Esophagus muscularis mucosa (tissue), 4 donors: ENCODE measurements around the gene DLG4. TPM values are rescaled to one million over a fixed set of nuclear protein-coding genes. Genes with fewer than 3 reads are reported as not detected.

ENCODE experiments used
- DNase-seq: peaks from one replicate; pipeline ENCODE4 v3.0.0-alpha.2; 2017; ENCODE audit errors: extremely low spot score
- H3K27ac ChIP-seq, 4 donors: fragments of 200-600 bp; sonication (generic); replicated peaks in 1 of 4; 1 replicate in 3 of 4; 2 replicates in 1 of 4; pipeline ENCODE4 v1.5.1; 2016 to 2019; ENCODE audit warnings: mild to moderate bottlenecking in 1 of 4
- H3K27me3 ChIP-seq, 4 donors: fragments of 200-600 bp; sonication (generic); one replicate each; pipeline versions ENCODE4 v1.5.1 to v1.6.0; 2016 to 2019
- H3K36me3 ChIP-seq, 4 donors: fragments of 200-600 bp; sonication (generic); one replicate each; pipeline ENCODE4 v1.5.1; 2016 to 2019
- H3K4me1 ChIP-seq, 4 donors: fragments of 200-600 bp; sonication (generic); one replicate each; pipeline ENCODE4 v1.5.1; 2016 to 2019
- H3K4me3 ChIP-seq, 4 donors: fragments of 200-600 bp; sonication (generic); 1 replicate in 2 of 4; 2 replicates in 2 of 4; pipeline ENCODE4 v1.5.1; 2016 to 2019; ENCODE audit warnings: mild to moderate bottlenecking in 4 of 4, moderate library complexity in 1 of 4
- H3K9me3 ChIP-seq, 4 donors: fragments of 200-600 bp; sonication (generic); 1 replicate in 3 of 4; 2 replicates in 1 of 4; pipeline ENCODE4 v1.5.1; 2016 to 2019
- EP300 ChIP-seq: sonication (generic); formaldehyde crosslinking; IDR thresholded peaks from one replicate; pipeline ENCODE4 v1.6.1; 2017; ENCODE audit warnings: antibody characterized with exemption
- POLR2A ChIP-seq: fragments of 450-650 bp; IDR thresholded peaks from one replicate; pipeline ENCODE4 v1.6.1; 2017; ENCODE audit warnings: antibody characterized with exemption, moderate library complexity, mild to moderate bottlenecking, low read depth
- POLR2AphosphoS5 ChIP-seq, 2 donors: sonication (generic); formaldehyde crosslinking; IDR thresholded peaks; one replicate each; pipeline ENCODE4 v1.6.1; 2017; ENCODE audit warnings: antibody characterized with exemption in 2 of 2
- WGBS: methylation state at CpG from one replicate; pipeline ENCODE4 v1.1.5; 2018; 5-methylcytosine and 5-hydroxymethylcytosine counted together
- intact Hi-C: fragments of 100-400 bp; cut with DNase I; formaldehyde crosslinking; loops from one replicate; pipeline ENCODE4 v1.15.1; 2023
- total RNA-seq, 4 donors: library from RNA; depleted of rRNA; stranded (reverse); fragments of >200 nt; gene quantifications; one replicate each; pipeline versions ENCODE4 v1.1.0 to v1.2.1, GENCODE V29; 2016
- TF ChIP-seq, protein P1 (sequence below), 3 experiments: fragments of 200-600 bp in 2 of 3; fragments of 450-650 bp in 1 of 3; sonication (generic) in 2 of 3; IDR thresholded peaks; one replicate each; pipeline ENCODE4 v1.5.1; 2017 to 2019; ENCODE audit warnings: antibody characterized with exemption in 3 of 3, mild to moderate bottlenecking in 2 of 3, moderate library complexity in 1 of 3

DLG4 gene
- total RNA-seq, 4 donors from 2014 or later = 12.3 to 21.4 (median 16.5) TPM

- peaks cover 38 to 52% (median 51%) of the 10 kb centered on the region in 4 donors for H3K36me3 ChIP-seq
- WGBS = 94% methylated on average over 6 of the region's 6 CpGs
- intact Hi-C loops = loop anchor here (10.0 kb wide), 1 partner anchor 295 kb away; the partner anchor contains the start of gene TNFSF13
These were observed 39.9 kb upstream of the DLG4 start for GRCh38 chr17:7259555-7259889.

DNA sequence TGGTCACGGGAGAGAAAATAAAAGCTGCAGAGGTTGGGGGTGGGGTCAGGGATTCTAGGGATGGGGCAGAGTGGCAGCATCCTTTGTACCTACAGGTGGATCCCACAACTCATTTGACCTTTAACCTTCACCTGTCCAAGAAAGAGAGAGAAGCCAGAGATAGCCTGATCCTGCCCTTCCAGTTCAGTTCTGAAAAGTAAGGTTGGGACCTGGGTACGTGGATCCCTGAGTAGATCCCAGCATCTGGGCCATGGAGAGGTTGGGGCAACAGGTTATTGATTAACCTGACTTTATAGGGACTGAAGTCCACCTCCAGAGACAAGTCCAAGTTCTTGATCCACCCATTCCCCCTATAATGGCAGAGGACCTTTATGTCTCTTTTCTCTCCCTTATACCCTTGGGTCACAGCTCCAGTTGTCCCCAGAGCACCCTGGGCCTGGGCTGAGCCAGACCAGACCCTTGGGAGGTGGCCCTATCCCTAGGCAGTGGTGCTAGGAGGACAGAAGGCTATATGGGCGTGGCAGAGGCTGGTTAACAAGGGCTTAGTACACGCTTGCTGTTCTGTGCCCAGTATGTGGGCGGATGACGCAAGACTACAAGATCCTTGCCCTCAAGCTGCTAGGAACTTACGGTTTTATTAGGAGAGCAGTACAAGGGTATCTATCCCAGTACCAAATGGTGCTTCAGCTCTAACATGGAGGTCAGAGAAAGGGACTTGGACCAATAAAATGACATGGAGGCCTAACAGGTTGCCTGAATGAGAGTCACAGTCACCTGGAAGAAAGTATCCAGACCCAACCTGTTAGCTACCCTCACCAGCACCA lies 39.3 kb upstream of the DLG4 start:
- Histone ChIP-seq H3K4me3 (no peak overlapping the region), H3K4me1 (peaks cover 25 to 40% (median 30%) of the 10 kb centered on the region in 4 donors), H3K27me3 (peaks cover 17 to 37% (median 32%) of the 10 kb centered on the region in 4 donors), H3K27ac (no peak overlapping the region), H3K36me3 (peaks cover 40 to 58% (median 57%) of the 10 kb centered on the region in 4 donors), H3K9me3 (no peaks in the 10 kb centered on the region)
- TF ChIP-seq POLR2AphosphoS5 (IDR thresholded peaks at IDR 0.05) (no peak), POLR2A (no peak), EP300 (no peak)
- TF ChIP-seq, protein P1, sequence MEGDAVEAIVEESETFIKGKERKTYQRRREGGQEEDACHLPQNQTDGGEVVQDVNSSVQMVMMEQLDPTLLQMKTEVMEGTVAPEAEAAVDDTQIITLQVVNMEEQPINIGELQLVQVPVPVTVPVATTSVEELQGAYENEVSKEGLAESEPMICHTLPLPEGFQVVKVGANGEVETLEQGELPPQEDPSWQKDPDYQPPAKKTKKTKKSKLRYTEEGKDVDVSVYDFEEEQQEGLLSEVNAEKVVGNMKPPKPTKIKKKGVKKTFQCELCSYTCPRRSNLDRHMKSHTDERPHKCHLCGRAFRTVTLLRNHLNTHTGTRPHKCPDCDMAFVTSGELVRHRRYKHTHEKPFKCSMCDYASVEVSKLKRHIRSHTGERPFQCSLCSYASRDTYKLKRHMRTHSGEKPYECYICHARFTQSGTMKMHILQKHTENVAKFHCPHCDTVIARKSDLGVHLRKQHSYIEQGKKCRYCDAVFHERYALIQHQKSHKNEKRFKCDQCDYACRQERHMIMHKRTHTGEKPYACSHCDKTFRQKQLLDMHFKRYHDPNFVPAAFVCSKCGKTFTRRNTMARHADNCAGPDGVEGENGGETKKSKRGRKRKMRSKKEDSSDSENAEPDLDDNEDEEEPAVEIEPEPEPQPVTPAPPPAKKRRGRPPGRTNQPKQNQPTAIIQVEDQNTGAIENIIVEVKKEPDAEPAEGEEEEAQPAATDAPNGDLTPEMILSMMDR (IDR thresholded peaks at IDR 0.05) = no peak
- WGBS = 84% methylated on average over 7 of the region's 7 CpGs
- DNase-seq = no peak
- intact Hi-C loops = loop anchor here (10.0 kb wide), 1 partner anchor 296 kb away; the partner anchor contains the start of gene TNFSF13

More at GRCh38 chr17:7259555-7259889, 39.9 kb upstream of the DLG4 start:
- H3K27me3 ChIP-seq = peaks cover 17 to 43% (median 35%) of the 10 kb centered on the region in 4 donors
- TF ChIP-seq, protein P1 (IDR thresholded peaks at IDR 0.05) = no peak
- TF ChIP-seq POLR2AphosphoS5 (IDR thresholded peaks at IDR 0.05) (no peak), EP300 (no peak), POLR2A (no peak)
- DNase-seq = no peak
- no peaks in the 10 kb centered on the region for H3K9me3 ChIP-seq
- no peak overlapping the region for H3K4me3 ChIP-seq
- no peak overlapping the region for H3K27ac ChIP-seq
- peaks cover 25 to 40% (median 30%) of the 10 kb centered on the region in 4 donors for H3K4me1 ChIP-seq

DNA sequence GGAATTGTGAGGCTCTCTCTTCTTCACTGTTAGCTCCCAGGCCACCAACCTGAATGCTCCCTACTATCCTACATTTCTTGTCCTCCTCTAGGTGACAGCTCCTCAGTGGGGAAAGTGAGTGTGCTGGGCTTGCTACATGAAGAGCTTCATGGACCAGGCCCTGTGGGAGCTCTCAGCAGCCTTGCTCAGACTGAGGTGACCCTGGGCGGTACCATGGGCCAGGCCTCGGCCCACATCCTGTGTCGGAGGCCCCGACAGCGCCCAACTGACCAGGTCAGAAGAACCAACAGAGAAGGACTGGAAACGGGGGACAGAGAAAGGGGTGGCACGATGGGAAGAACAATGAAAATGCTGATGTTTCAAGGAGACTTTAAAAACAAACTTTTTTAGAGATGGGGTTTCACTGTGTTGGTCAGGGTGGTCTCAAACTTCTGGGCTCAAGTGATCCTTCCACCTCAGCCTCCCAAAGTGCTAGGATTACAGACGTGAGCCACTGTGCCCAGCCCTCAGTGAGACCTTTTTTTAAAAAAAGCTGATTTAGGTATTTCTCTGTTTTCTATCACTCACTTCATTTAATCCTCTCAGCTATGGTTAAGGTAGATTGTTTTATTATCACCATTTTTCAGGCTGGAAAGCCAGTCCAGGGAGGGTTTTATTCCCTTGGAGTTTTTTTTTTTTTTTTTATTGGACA lies 37.3 kb upstream of the DLG4 start:
- H3K4me1 ChIP-seq = peaks cover 22 to 35% (median 27%) of the 10 kb centered on the region in 4 donors
- peaks cover 6 to 17% (median 12%) of the 10 kb centered on the region in 4 donors for H3K27me3 ChIP-seq
- WGBS = 89% methylated on average over 8 of the region's 8 CpGs
- peaks cover 40 to 60% (median 57%) of the 10 kb centered on the region in 4 donors for H3K36me3 ChIP-seq
- TF ChIP-seq POLR2AphosphoS5 (IDR thresholded peaks at IDR 0.05) = no peak
- TF ChIP-seq, protein P1 (IDR thresholded peaks at IDR 0.05) = no peak
- no peak for TF ChIP-seq POLR2A
- no peak for TF ChIP-seq EP300
- H3K27ac ChIP-seq = no peak overlapping the region
- intact Hi-C loops = loop anchor here (10.0 kb wide), 1 partner anchor 298 kb away; the partner anchor contains the start of gene TNFSF13
- no peak for DNase-seq
- H3K9me3 ChIP-seq = no peaks in the 10 kb centered on the region
- no peak overlapping the region for H3K4me3 ChIP-seq

- Histone ChIP-seq H3K4me3 (no peak overlapping the region), H3K9me3 (no peaks in the 10 kb centered on the region), H3K27me3 (no peaks in the 10 kb centered on the region), H3K4me1 (peaks cover 25 to 33% (median 27%) of the 10 kb centered on the region in 4 donors), H3K36me3 (peaks cover 39 to 58% (median 55%) of the 10 kb centered on the region in 4 donors), H3K27ac (no peak overlapping the region)
- no peak for TF ChIP-seq POLR2AphosphoS5 (IDR thresholded peaks at IDR 0.05)
- TF ChIP-seq EP300 = no peak
- no peak for TF ChIP-seq POLR2A
- TF ChIP-seq, protein P1 (IDR thresholded peaks at IDR 0.05) = no peak
- no peak for DNase-seq
- 85% methylated on average over 4 of the region's 4 CpGs for WGBS
- intact Hi-C loops = loop anchor here (10.0 kb wide), 1 partner anchor 300 kb away; the partner anchor contains the start of gene TNFSF13
These were observed 34.9 kb upstream of the DLG4 start for GRCh38 chr17:7254511-7254910.
